CD4-positive, alpha-beta T cell treated with Interleukin-15 for 1 hour (primary cell): ENCODE results near the gene DEGS2.

ENCODE experiments used
- DNase-seq: peaks from one replicate; pipeline ENCODE4 v3.0.0-alpha.2; 2020

Gene DEGS2

DNA sequence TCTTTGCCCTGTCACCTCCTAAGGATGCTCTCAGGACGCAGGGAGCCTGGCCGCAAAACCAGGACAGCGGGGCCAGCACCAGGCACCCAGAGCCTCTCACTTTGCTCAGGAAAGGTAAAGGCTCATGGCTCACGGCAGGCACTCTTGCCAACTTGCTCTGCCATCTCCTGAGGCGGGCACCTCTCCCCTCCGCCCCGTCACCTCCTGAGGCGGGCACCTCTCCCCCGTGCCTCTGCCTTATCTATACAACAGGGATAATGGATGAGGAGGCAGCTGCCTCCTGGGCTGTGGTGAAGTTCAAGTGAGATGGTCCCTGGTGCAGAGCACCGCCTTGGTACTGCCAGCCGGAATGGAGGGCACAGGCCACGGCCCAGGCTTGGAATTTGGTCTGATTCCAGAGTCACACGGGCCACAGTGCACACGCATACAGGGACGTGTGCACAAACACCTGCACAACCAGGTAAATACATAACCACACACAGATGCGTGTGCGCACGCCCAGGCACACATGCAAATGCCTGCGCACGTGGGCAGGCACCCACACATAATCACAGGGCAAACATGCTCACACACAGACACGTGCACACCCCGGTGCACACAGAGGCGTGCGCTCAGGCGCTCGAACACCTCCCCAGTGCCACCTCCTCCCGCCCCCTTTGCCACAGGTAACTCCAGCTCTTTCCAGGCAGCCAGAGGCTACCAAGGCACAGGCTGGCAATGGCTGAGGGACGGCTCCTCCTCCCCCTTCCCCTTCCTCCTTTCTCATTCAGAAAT is 11.6 kb downstream of the DEGS2 start:
- DNase-seq = no peak

- DNase-seq = peak; percentile 81
Observed at GRCh38 chr14:100147181-100147631, 12.2 kb downstream of the DEGS2 start.

DNA sequence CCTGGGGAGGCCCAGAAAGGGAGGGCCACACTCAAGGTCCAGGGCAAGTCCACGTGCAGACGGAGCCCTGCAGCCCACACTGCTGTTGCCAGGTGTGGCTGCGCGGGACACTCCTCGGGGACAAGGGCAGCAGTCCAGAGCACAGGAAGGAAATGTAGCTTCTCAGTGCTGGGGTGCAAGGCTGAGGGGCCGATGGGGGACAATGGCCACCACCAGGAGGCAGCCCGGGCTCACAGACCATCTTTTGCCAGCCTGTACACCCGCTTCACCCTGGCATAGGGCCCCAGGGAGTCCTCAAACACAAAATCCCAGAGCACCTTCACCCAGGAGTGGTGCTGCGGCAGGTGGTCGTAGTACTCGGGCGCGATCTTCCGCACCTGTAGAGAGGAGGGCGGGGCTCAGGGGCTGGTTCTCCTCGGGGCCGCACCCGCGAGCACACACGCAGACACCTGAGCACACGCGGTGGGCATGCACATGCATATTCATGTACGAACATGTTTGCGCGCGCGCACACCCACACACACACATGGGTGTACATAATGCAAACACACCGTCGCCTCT is 12.8 kb downstream of the DEGS2 start:
- DNase-seq = peak; percentile 23

DNA sequence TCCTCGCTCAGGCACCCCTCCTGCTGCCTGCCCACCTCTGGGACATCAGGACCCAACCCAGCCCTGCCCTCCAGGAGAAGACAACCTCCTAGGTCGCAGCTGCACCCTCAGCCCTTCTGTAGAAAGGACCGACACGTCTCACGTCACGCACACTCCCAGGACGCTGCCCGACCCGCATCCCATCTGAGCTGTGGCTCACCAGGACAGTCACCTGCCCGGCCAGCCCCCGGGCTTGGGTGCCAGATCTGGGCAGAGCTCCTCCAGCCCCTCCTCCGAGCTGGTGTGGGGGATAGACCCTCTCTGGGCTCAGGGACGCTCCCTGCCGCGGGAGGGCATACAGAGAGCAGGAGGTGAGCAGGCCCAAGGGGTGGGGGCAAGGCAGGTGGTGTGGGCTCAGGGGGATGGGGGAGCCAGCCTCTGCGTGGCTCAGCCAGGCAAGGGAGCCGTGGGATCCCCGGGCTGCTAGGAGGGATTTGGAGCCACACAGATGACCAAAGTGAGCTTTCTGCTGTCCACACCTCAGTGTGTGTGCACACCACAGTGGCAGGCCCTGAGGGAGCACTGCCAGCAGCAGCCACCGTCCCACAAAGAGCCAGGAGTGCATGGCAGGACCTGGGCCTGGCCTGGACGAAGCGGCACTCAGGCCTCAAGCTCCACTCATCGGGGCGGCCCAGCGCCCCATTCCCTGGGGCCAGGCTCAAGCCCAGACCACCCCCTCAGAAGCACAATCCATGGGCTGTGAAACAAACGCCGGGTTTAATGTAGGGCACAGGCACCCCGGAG is 13.6 kb downstream of the DEGS2 start:
- DNase-seq = no peak

- no peak for DNase-seq
Observed at GRCh38 chr14:100144996-100145646, 14.3 kb downstream of the DEGS2 start.

DNA sequence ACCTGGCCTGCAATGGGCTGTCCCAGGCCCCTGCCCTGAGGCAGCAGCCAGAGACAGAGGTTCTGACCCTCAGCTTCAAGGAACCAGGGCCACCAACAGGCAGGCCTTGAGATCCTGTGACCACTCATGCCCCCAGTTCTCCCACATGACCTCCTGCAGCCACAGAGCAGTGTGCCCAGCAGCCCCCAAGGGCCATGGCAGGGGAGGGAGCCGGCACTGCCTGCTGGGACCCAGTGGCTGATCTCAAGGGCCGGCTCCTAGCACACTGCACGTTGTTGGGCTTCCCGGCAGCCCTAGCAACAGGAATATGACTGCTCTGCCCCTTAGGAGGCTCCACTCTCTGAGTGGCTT is 14.8 kb downstream of the DEGS2 start:
- no peak for DNase-seq

GRCh38 chr14:100143934-100144333 is 15.5 kb downstream of the DEGS2 start:
- DNase-seq = no peak

DNA sequence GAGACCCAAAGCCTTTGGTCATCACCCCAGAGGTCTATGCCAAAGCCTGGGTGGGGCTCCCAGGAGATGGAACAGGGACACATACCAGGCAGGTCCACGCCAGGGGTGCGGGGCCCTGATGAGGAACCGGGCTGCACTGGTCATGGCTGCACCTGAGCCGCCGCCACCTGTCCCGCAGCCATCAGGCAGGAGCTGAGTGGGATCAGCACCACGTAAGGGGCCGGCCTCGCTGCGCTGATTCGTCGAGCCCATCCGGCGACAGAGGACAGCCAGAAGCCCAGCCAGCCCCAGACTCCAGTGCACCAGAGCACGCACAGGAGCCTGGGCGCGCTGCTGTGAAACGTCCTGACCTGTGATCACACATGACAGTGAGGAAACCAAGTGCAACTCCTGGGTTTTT is 15.9 kb downstream of the DEGS2 start:
- no peak for DNase-seq

DNA sequence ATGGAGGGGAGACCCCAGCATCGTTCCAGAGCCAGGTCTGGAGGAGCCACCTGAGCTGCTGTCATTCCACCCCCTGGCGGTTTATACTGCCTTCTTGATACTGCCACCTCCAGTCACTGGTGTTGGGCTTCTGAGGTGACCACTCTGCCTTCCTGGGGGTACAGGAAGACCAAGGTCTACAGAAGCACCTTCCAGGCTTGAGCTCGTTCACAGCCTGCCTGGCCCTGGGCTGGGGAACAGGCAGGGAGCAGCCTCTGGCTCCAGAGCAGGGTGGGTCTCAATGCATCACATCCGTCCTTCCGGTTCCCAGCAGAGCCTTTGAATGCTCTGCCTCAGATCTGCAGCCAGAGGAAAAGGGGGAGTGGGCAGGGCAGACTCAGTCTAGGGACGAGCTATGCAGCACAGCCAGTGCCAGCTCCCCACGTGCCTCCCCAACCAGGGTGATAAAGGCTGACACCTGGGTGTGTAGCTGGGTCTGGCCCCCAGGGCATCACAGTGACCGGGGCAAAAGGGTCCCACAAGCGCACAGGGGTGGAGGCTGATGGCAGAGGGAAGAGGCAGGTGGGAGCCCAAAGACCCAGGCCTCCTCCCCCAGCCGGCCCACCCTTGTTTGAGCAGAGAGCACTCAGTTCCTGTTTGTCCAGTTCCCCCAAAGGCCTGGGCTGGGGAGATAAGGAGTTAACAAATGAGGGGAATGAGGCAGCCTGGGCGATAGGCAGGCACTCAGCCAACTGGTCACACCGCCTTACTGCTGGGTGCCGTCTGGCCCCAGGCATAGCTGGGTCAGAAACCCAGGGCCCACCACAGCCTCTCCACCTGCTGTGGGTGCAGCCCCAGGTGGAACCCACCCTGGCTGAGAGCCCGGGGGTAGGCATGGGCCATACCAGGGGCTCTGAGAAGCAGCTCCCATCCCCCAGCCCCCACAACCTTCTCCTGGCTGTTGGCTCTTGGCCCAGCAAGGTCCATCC is 17.1 kb downstream of the DEGS2 start:
- DNase-seq = no peak

DNA sequence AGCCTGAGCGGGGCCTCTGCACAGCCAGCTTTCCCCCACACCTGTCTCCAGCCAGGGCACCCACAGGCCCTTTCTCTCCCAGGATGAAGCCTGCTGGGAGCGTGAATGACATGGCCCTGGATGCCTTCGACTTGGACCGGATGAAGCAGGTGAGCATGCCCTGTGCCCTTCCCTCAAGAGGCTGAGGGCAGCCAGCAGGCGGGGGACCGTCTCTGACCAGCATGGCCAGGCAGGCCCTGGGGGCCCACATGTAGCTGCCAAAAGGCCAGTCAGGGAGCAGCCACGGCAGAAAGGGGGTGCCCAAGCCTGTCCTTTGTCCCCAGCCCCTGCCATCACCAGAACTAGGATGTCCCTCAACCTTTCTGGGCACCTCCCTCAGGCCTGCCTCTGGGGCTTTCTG is 18.3 kb downstream of the DEGS2 start:
- no peak for DNase-seq

DNA sequence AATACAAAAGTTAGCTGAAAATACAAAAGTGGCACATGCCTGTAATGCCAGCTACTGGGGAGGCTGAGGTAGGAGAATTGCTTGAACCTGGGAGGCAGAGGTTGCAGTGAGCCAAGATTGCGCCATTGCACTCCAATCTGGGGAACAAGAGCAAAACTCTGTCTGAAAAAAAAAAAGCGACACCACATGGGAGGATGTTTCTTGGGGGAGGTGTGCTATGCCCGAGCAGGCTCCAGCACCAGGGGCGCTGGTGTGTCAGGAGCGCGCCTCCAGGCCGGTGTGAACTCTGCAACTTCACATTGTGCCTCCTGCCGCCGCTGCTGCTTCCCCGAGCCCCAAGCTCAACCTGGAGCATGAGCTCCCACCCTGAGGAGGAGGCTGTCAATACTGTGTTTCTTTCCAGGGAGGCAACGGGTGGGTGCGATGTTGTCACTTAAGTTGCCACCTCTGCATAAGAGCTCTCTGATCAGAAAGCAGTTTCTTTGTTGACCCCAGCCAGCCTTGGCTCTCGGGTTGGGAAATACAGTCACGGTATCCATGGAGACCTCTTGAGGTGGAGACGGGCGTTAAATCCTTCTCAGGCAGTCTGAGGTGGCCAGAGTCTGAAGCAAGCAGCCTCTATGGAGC is 18.9 kb downstream of the DEGS2 start:
- no peak for DNase-seq

DNA sequence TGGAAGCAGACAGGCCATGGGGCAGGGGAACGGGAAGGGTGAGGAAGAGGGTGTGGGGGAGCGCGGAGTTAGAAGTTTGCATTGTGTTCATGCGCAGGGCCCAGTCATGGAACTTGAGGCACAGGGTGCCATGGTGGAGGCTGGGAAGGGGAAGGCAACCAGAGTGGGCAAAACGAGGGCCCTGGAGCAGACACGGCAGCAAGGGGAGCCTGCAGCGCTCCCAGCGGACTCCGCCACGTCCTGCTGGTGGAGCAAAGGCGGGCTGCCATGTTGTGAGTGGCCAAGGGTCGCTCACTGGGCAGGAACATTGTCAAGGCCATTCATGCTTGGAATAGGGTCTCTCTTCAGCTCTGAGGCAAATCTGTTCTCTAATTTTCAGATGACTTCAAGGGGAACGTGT is 20.5 kb downstream of the DEGS2 start:
- no peak for DNase-seq

- DNase-seq = no peak
Observed at GRCh38 chr14:100138082-100138787, 21.2 kb downstream of the DEGS2 start.

GRCh38 chr14:100137173-100137572 is 22.3 kb downstream of the DEGS2 start:
- DNase-seq = no peak

DNA sequence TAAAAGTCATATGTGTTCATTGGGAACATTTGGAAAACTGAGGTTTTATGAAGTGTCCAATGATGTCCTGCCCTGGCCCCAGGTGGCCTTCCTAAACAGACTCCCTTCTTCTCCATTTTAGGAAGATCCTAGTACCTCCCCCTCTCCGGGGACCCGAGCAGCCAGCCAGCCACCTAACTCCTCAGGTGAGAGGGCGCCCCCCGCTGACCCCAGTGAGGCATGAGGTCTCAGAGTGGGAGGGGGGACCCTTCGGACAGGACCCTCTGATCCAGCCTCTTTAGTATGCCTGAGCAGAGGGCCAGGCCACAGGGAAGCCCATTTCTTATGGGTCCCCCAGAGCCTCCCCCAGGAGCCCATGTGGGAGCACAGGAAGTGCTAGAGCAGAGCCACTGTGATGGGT is 23.7 kb downstream of the DEGS2 start:
- no peak for DNase-seq

DNA sequence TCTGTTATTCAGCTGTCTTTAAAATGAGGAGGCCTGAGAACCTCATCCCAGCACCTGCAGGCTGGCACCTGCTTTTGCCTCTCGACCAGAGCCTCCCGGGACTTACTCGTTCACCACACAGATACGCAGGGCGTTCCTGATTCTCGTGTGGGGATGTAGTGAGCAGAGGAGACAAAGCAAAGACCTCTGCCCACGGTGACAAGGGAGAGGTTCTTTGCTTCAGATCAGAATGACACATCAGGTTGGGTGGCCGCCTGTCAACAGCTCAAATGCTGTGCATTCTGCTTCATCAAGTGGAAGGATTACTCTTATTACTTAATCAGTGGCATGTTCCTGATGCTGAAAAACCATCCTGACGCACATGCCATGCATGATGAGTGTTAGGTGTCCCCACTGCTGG is 24.4 kb downstream of the DEGS2 start:
- no peak for DNase-seq

DNA sequence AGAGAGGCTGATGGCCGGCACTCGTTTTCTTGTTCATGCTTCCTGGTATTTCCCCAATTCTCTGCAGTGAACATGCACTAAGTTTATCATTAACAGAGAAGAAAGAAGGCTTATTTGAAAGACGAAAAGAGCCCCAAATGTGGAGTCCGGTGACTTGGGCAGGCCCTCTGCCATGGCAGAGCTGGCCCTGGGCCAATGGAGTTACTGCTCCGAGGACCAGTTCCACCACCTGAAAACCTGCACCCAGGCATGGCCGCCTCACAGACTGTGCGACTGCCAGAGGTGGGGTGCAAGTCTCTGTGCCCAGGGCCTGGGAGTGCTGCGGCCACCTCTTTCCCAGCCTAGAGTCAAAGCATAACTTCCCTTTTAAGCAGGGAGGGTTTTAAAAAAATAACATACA is 24.9 kb downstream of the DEGS2 start:
- no peak for DNase-seq

- no peak for DNase-seq
Observed at GRCh38 chr14:100132903-100133510, 26.4 kb downstream of the DEGS2 start.

DNA sequence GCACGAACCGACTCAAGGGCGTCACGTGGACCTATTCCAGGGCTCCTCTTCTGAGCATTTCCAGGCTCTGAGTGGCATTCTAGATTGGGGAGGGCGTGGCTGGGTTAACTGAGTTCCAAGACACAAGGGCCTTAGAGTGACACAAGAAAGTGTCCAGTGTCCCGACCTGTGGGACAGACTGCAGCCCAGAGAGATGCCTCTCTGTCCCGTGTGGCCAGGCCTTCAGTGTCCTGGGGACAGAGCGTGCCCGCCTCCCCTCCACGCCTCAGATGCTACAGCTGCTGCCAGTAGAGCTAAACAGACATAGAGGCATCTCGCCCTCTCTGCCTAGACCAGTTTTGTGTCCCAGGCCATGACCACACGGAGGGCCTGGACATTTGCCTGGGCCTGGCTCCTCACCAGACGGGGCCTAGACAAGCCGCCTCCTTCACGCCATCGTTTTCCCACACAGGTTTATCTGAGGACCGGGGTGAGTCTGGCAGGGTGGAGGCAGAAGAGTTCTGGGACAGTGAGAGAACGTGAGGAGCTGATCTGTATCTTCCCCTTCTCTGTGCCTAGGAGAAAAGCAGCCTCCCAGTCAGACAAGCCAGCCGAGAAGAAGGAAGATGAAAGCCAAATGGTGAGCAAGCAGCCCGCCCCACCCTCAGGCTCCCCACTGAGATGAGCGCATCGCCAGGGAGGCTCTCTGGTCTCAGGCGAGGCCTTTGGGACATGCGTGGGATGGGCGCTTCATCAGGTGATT is 27.1 kb downstream of the DEGS2 start:
- no peak for DNase-seq

DNA sequence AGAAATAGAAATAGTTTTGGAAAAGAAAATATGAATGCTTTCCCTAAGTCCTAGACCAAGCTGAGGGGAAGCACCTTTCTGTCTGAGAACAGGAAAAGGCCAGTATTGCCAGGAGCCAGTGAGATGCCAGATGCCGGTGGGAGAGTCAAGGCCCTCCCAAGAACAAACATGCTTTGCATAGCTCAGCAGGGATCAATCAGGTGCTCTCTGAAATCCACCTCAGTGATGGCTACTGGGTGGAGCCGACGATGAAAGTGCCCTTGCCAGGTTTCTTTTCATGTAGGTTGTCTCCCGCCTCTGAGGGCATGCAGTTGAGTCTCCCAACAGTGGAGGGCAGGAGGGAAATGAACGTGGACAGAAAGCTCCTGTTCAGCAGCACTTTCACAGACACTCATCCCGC is 28.3 kb downstream of the DEGS2 start:
- no peak for DNase-seq
